K562 (cell line): ENCODE data around the gene TERC. TPM values are rescaled to one million over a fixed set of nuclear protein-coding genes. Genes with fewer than 3 reads are reported as not detected.

Experiments used
- BHLHE40 ChIP-seq: IDR thresholded peaks from 2 replicates; pipeline ENCODE4 v1.6.1; 2011; ENCODE audit warnings: low read length, improper control_type of control experiment
- CC2D1A ChIP-seq: fragments of 450-650 bp; IDR thresholded peaks from 2 replicates; pipeline ENCODE4 v1.6.1; 2017; ENCODE audit warnings: mild to moderate bottlenecking
- CTBP1 ChIP-seq: fragments of 450-650 bp; IDR thresholded peaks from 2 replicates; pipeline ENCODE4 v1.6.1; 2016; ENCODE audit warnings: borderline replicate concordance
- E2F3 ChIP-seq: fragments of 250-450 bp; sonication (Bioruptor Pico); IDR thresholded peaks from 2 replicates; pipeline ENCODE4 v1.4.0; 2020; ENCODE audit warnings: mild to moderate bottlenecking
- MCM2 ChIP-seq: fragments of 450-650 bp; IDR thresholded peaks from 2 replicates; pipeline ENCODE4 v1.6.1; 2017; ENCODE audit warnings: low read depth, mild to moderate bottlenecking
- MIER1 ChIP-seq: fragments of 450-650 bp; IDR thresholded peaks from 2 replicates; pipeline ENCODE4 v1.6.1; 2016; ENCODE audit warnings: antibody characterized with exemption, mild to moderate bottlenecking, low read depth
- NFE2 ChIP-seq: IDR thresholded peaks from 2 replicates; pipeline ENCODE4 v1.6.1; 2014; ENCODE audit warnings: antibody characterized with exemption, low read depth
- RBFOX2 ChIP-seq: fragments of 200-400 bp; formaldehyde crosslinking; IDR thresholded peaks from 2 replicates; pipeline ENCODE4 v1.6.1; 2017; ENCODE audit warnings: low read depth, mild to moderate bottlenecking, low read length, moderate library complexity
- SMAD1 ChIP-seq: fragments of 150-350 bp; IDR thresholded peaks from 2 replicates; pipeline ENCODE4 v1.6.1; 2014; ENCODE audit warnings: low read length, low read depth; ENCODE audit not compliant: partially characterized antibody
- SMARCA4 ChIP-seq: fragments of 450-650 bp; IDR thresholded peaks from 2 replicates; pipeline ENCODE4 v1.6.1; 2016
- SOX6 ChIP-seq: fragments of 450-650 bp; IDR thresholded peaks from 2 replicates; pipeline ENCODE4 v1.6.1; 2014; ENCODE audit warnings: mild to moderate bottlenecking
- TAL1 ChIP-seq: fragments of 450-650 bp; IDR thresholded peaks from 2 replicates; pipeline ENCODE4 v1.6.1; 2016; ENCODE audit warnings: mild to moderate bottlenecking
- TBP ChIP-seq: optimal IDR thresholded peaks from 2 replicates; pipeline ENCODE3; 2011; ENCODE audit warnings: low read depth, low read length, improper control_type of control experiment
- ZEB2 ChIP-seq: fragments of 450-650 bp; IDR thresholded peaks from 2 replicates; pipeline ENCODE4 v1.6.1; 2016
- ZNF175 ChIP-seq: fragments of 200-800 bp; sonication (Bioruptor generic); IDR thresholded peaks from 2 replicates; pipeline ENCODE4 v1.6.1; 2016; ENCODE audit warnings: low read depth, mild to moderate bottlenecking, missing genetic modification characterization, missing compliant biosample characterization
- ZNF696 ChIP-seq: fragments of 250-450 bp; sonication (Bioruptor Pico); conservative IDR thresholded peaks from 2 replicates; pipeline ENCODE4 v1.4.0; 2020; ENCODE audit warnings: mild to moderate bottlenecking, moderate library complexity
- polyA plus RNA-seq, 8 experiments: library from polyadenylated mRNA; depleted of rRNA in 4 of 8; stranded (reverse) in 5 of 8; unstranded in 3 of 8; fragments of >200 nt; fragmentation: Nextera tagmentation in 2 of 8; fragmentation: Illumina TruSeq in 1 of 8; extraction: Ambion mirVana in 2 of 8; extraction: Trizol in 1 of 8; gene quantifications; 2 replicates each; pipeline versions ENCODE4 v1.2.1 to v1.2.3, GENCODE V29; 2011 to 2014; ENCODE audit warnings: inconsistent platforms in 1 of 8, missing spikeins in 1 of 8
- total RNA-seq, 7 experiments: library from RNA; depleted of rRNA in 6 of 7; stranded (reverse); fragments of >200 nt in 6 of 7; fragmentation: Illumina TruSeq in 2 of 7; extraction: Trizol in 2 of 7; gene quantifications; 2 replicates each; pipeline versions ENCODE4 v1.2.1 to v1.2.3, GENCODE V29; 2011 to 2021; ENCODE audit warnings: low replicate concordance in 1 of 7
- TF ChIP-seq, protein P1 (sequence below): sonication (generic); formaldehyde crosslinking; IDR thresholded peaks from 2 replicates; pipeline ENCODE4 v1.8.0; 2023; ENCODE audit warnings: mild to moderate bottlenecking, missing genetic modification reagents
- TF ChIP-seq, protein P2 (sequence below), 2 experiments: fragments of 450-650 bp; conservative IDR thresholded peaks; 2 replicates each; pipeline ENCODE4 v1.6.1; 2017; ENCODE audit warnings: mild to moderate bottlenecking in 2 of 2, moderate library complexity in 2 of 2
- TF ChIP-seq, protein P3 (sequence below), 2 experiments: IDR thresholded peaks; 2 replicates each; pipeline ENCODE4 v1.6.1; 2012; ENCODE audit warnings: improper control_type of control experiment in 2 of 2, low read depth in 2 of 2, low read length in 2 of 2, borderline replicate concordance in 1 of 2
- TF ChIP-seq, protein P4 (sequence below): fragments of 450-650 bp; formaldehyde crosslinking; IDR thresholded peaks from 2 replicates; pipeline ENCODE4 v1.4.0; 2022; ENCODE audit warnings: missing genetic modification characterization

Gene TERC
- total and polyA plus RNA-seq, 9 of the 15 experiments (the other 6 are each of a cell fraction or from before 2014, with no cell fraction given) = 0.77 to 234 (median 27.9) TPM; not detected in 3

DNA sequence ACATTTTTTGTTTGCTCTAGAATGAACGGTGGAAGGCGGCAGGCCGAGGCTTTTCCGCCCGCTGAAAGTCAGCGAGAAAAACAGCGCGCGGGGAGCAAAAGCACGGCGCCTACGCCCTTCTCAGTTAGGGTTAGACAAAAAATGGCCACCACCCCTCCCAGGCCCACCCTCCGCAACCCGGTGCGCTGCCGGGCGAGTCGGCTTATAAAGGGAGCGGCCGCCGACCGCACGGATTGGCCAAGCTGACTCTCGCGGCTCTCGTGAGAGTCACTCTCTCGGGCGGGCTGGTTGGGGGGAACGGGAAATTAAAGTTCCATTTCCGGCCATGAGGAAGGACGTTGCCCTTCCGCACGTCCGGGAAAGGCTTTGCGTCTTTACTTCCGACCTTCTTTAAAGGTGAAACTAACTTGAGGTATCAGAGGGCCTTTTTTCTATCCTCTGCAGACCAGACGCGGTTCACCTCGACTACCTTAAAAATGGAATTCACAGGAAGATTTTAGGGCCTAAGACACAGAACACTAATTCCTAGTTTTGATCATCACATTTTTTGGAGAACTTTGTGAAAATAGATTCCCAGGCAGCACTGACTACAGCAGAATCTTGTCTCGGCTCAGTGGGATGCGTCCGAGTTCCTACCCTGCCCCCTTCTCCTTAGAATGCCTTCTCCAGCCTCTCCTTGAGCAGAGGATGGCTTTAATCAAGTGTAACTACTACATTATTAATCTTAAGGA lies at the start of gene TERC (continued):
- TF ChIP-seq, protein P1, sequence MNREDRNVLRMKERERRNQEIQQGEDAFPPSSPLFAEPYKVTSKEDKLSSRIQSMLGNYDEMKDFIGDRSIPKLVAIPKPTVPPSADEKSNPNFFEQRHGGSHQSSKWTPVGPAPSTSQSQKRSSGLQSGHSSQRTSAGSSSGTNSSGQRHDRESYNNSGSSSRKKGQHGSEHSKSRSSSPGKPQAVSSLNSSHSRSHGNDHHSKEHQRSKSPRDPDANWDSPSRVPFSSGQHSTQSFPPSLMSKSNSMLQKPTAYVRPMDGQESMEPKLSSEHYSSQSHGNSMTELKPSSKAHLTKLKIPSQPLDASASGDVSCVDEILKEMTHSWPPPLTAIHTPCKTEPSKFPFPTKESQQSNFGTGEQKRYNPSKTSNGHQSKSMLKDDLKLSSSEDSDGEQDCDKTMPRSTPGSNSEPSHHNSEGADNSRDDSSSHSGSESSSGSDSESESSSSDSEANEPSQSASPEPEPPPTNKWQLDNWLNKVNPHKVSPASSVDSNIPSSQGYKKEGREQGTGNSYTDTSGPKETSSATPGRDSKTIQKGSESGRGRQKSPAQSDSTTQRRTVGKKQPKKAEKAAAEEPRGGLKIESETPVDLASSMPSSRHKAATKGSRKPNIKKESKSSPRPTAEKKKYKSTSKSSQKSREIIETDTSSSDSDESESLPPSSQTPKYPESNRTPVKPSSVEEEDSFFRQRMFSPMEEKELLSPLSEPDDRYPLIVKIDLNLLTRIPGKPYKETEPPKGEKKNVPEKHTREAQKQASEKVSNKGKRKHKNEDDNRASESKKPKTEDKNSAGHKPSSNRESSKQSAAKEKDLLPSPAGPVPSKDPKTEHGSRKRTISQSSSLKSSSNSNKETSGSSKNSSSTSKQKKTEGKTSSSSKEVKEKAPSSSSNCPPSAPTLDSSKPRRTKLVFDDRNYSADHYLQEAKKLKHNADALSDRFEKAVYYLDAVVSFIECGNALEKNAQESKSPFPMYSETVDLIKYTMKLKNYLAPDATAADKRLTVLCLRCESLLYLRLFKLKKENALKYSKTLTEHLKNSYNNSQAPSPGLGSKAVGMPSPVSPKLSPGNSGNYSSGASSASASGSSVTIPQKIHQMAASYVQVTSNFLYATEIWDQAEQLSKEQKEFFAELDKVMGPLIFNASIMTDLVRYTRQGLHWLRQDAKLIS (CRISPR knock-in tag) = peak; percentile 10; the same call in 1 of the 2 replicates
- TF ChIP-seq RBFOX2 = peak; percentile 97
- TF ChIP-seq CC2D1A = peak; percentile 63
- TF ChIP-seq BHLHE40 = peak; percentile 31; the same call in 1 of the 2 replicates
- TF ChIP-seq, protein P2, sequence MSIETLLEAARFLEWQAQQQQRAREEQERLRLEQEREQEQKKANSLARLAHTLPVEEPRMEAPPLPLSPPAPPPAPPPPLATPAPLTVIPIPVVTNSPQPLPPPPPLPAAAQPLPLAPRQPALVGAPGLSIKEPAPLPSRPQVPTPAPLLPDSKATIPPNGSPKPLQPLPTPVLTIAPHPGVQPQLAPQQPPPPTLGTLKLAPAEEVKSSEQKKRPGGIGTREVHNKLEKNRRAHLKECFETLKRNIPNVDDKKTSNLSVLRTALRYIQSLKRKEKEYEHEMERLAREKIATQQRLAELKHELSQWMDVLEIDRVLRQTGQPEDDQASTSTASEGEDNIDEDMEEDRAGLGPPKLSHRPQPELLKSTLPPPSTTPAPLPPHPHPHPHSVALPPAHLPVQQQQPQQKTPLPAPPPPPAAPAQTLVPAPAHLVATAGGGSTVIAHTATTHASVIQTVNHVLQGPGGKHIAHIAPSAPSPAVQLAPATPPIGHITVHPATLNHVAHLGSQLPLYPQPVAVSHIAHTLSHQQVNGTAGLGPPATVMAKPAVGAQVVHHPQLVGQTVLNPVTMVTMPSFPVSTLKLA (conservative IDR thresholded peaks at IDR 0.05) = peak in 1 of 2 experiments; percentile 68; a peak in 2 of 4 replicates
- TF ChIP-seq SMAD1 = peak; percentile 65
- TF ChIP-seq, protein P3, sequence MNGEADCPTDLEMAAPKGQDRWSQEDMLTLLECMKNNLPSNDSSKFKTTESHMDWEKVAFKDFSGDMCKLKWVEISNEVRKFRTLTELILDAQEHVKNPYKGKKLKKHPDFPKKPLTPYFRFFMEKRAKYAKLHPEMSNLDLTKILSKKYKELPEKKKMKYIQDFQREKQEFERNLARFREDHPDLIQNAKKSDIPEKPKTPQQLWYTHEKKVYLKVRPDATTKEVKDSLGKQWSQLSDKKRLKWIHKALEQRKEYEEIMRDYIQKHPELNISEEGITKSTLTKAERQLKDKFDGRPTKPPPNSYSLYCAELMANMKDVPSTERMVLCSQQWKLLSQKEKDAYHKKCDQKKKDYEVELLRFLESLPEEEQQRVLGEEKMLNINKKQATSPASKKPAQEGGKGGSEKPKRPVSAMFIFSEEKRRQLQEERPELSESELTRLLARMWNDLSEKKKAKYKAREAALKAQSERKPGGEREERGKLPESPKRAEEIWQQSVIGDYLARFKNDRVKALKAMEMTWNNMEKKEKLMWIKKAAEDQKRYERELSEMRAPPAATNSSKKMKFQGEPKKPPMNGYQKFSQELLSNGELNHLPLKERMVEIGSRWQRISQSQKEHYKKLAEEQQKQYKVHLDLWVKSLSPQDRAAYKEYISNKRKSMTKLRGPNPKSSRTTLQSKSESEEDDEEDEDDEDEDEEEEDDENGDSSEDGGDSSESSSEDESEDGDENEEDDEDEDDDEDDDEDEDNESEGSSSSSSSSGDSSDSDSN (IDR thresholded peaks at IDR 0.05; ENCODE audit: borderline replicate concordance in 1 of 2, low read depth in 2 of 2, low read length in 2 of 2) = 0 out of 4 replicates have a peak, but pooled peaks of 1 of the 2 experiments have one; percentile 48
- TF ChIP-seq ZNF175 (CRISPR knock-in tag) = no peak
- TF ChIP-seq E2F3 = no peak
- TF ChIP-seq MIER1 = no peak
- 0 out of 2 replicates have a peak, but pooled peaks have one; percentile 57 for TF ChIP-seq ZNF696 (CRISPR knock-in tag)
- TF ChIP-seq ZEB2 = no peak
- TF ChIP-seq TAL1 = no peak
- TF ChIP-seq SOX6 = no peak
- TF ChIP-seq MCM2 = no peak
- no peak for TF ChIP-seq NFE2
- TF ChIP-seq, protein P4, sequence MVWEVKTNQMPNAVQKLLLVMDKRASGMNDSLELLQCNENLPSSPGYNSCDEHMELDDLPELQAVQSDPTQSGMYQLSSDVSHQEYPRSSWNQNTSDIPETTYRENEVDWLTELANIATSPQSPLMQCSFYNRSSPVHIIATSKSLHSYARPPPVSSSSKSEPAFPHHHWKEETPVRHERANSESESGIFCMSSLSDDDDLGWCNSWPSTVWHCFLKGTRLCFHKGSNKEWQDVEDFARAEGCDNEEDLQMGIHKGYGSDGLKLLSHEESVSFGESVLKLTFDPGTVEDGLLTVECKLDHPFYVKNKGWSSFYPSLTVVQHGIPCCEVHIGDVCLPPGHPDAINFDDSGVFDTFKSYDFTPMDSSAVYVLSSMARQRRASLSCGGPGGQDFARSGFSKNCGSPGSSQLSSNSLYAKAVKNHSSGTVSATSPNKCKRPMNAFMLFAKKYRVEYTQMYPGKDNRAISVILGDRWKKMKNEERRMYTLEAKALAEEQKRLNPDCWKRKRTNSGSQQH (CRISPR knock-in tag) = 0 out of 2 replicates have a peak, but pooled peaks have one; percentile 51
- TF ChIP-seq TBP = peak; percentile 96
- no peak for TF ChIP-seq CTBP1
- no peak for TF ChIP-seq SMARCA4
